Activated CD8-positive, alpha-beta memory T cell treated with anti-CD3 and anti-CD28 coated beads, Interleukin-2, amount 50 U/mL, for 1 hour (primary cell): ENCODE data around the gene CNPY1.

ENCODE experiments used
- DNase-seq: peaks from one replicate; pipeline ENCODE4 v3.0.0-alpha.2; 2020; ENCODE audit errors: extremely low read depth

The CNPY1 gene

GRCh38 chr7:155466814-155467733 is 79.3 kb downstream of the CNPY1 start:
- no peak for DNase-seq

- no peak for DNase-seq
These were observed 80.1 kb downstream of the CNPY1 start for GRCh38 chr7:155466142-155466813.

- DNase-seq, result no peak
These were observed 80.6 kb downstream of the CNPY1 start for GRCh38 chr7:155465761-155466141.

GRCh38 chr7:155464948-155465739 is 81.2 kb downstream of the CNPY1 start:
- no peak for DNase-seq

GRCh38 chr7:155464183-155464582 is 82.2 kb downstream of the CNPY1 start:
- DNase-seq, result no peak

GRCh38 chr7:155463114-155463811 is 83.1 kb downstream of the CNPY1 start:
- no peak for DNase-seq

- DNase-seq, result no peak
These were observed 84.1 kb downstream of the CNPY1 start for GRCh38 chr7:155462163-155462735.

GRCh38 chr7:155461631-155462030 is 84.7 kb downstream of the CNPY1 start:
- DNase-seq, result no peak

GRCh38 chr7:155460926-155461613 is 85.3 kb downstream of the CNPY1 start:
- DNase-seq, result no peak

GRCh38 chr7:155459700-155460461 is 86.5 kb downstream of the CNPY1 start:
- no peak for DNase-seq

GRCh38 chr7:155458878-155459699 is 87.3 kb downstream of the CNPY1 start:
- DNase-seq, result no peak

- DNase-seq, result no peak
These were observed 88.1 kb downstream of the CNPY1 start, which contains the start of gene EN2 for GRCh38 chr7:155458111-155458877. EN2 (plus strand) TSS chr7:155458129; CDS start chr7:155458378, 249 bp downstream.

GRCh38 chr7:155457544-155458110 is 88.7 kb downstream of the CNPY1 start:
- no peak for DNase-seq

GRCh38 chr7:155456738-155457543 is 89.4 kb downstream of the CNPY1 start:
- DNase-seq, result no peak

GRCh38 chr7:155455776-155456737 is 90.3 kb downstream of the CNPY1 start:
- DNase-seq, result no peak
